Measurements from ENCODE around the gene MRI1. TPM values are rescaled to one million over a fixed set of nuclear protein-coding genes. Genes with fewer than 3 reads are reported as not detected.
A peak's percentile ranks its signal among the peaks of the same experiment; 100 is the strongest.

MRI1 gene
- polyA plus RNA-seq, 3 donors = 3.8 to 48.9 (median 4.4) TPM

DNA sequence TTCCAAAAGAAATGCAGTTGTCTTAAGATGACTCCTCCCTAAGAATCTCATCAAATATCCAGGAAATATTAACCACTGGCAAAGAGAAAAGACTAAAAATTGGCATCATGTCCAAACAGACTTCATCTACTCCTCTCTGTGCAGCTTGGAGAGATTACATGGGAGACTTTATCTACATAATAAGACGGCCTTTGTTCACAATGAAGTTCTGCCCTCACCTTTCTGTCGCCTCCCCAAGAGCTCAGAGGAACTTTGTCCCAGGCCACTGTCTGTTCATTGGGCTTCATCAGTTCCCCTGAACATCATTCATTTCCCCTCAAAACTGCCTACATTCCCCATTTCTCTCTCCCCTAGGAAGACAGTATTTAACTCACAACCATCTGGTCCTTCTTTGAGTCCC lies 22.4 kb upstream of the MRI1 start:
- H2AFZ ChIP-seq (ENCODE audit: insufficient read depth, low read depth, low read length, poor library complexity, severe bottlenecking) = no peak overlapping the region
- no peak overlapping the region for H3K4me2 ChIP-seq (replicated peaks; ENCODE audit: extremely low read depth, low read length, poor library complexity, severe bottlenecking)
- DNase-seq = no peak
- H3K27ac ChIP-seq (ENCODE audit: low read depth in 1 of 2, low read length in 2 of 2) = no peak overlapping the region
- no peaks in the 10 kb centered on the region for H3K9me3 ChIP-seq (replicated peaks in 1 of 2; ENCODE audit: control insufficient read depth in 1 of 2, insufficient read depth in 1 of 2, low read length in 2 of 2)
- intact Hi-C loops (cut with micrococcal nuclease) = no loop called here
- H4K20me1 ChIP-seq (ENCODE audit: insufficient read depth, low read length) = no peaks in the 10 kb centered on the region
- no peaks in the 10 kb centered on the region for H3K27me3 ChIP-seq (ENCODE audit: control insufficient read depth in 2 of 2, insufficient read depth in 2 of 2, low read length in 2 of 2)
- WGBS (ENCODE audit: insufficient coverage) = 92% methylated on average over 2 of the region's 2 CpGs
- no peaks in the 10 kb centered on the region for H3K79me2 ChIP-seq (ENCODE audit: insufficient read depth, low read length)
- H3K9ac ChIP-seq (ENCODE audit: insufficient read depth, low read length, poor library complexity, severe bottlenecking) = no peak overlapping the region
- TF ChIP-seq, protein P1, sequence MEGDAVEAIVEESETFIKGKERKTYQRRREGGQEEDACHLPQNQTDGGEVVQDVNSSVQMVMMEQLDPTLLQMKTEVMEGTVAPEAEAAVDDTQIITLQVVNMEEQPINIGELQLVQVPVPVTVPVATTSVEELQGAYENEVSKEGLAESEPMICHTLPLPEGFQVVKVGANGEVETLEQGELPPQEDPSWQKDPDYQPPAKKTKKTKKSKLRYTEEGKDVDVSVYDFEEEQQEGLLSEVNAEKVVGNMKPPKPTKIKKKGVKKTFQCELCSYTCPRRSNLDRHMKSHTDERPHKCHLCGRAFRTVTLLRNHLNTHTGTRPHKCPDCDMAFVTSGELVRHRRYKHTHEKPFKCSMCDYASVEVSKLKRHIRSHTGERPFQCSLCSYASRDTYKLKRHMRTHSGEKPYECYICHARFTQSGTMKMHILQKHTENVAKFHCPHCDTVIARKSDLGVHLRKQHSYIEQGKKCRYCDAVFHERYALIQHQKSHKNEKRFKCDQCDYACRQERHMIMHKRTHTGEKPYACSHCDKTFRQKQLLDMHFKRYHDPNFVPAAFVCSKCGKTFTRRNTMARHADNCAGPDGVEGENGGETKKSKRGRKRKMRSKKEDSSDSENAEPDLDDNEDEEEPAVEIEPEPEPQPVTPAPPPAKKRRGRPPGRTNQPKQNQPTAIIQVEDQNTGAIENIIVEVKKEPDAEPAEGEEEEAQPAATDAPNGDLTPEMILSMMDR (IDR thresholded peaks at IDR 0.05) = no peak
- no peak overlapping the region for H3K4me3 ChIP-seq (replicated peaks in 1 of 3; ENCODE audit: low read depth in 2 of 3, low read length in 3 of 3)
- Mint-ChIP-seq H3K4me3 (no peak overlapping the region), H3K27me3 (ENCODE audit: low read depth in 3 of 3) (peaks cover 0 to 4% (median 2%) of the 10 kb centered on the region in 3 donors), H3K36me3 (peaks cover 6 to 10% of the 10 kb centered on the region in 2 donors), H3K4me1 (peaks cover 3% of the 10 kb centered on the region), H3K9me3 (peaks cover 0 to 3% (median 0%) of the 10 kb centered on the region in 7 donors), H3K27ac (peak overlapping the region in 1 of 7 donors; percentile 20)
- H3K4me1 ChIP-seq (ENCODE audit: control insufficient read depth in 1 of 2, insufficient read depth in 2 of 2, low read length in 2 of 2) = no peaks in the 10 kb centered on the region
- no peaks in the 10 kb centered on the region for H3K36me3 ChIP-seq (replicated peaks in 1 of 2; ENCODE audit: control insufficient read depth in 1 of 2, insufficient read depth in 2 of 2, low read length in 2 of 2)

DNA sequence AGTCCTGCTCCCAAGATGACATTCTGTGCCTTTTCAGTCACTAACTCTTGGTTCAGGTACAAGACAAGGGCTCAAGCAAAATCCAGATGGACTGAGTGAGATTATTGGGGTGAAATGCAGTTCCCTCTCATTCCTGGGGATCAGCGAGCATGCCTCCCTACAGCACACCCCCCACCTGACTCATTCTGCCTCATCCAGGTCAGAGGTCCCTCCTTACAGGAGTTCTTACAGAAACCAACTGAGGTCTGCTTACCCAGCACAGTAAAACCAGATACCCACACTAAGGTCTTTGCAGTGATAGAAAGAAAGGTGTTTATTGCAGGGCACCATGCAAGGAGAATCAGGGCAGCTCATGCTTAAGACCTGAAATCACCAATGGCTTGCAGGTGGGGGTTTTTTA lies 21.6 kb upstream of the MRI1 start:
- peaks cover 0 to 4% (median 2%) of the 10 kb centered on the region in 7 donors for H3K9me3 Mint-ChIP-seq
- DNase-seq = no peak
- H3K4me1 Mint-ChIP-seq = peaks cover 3% of the 10 kb centered on the region
- Histone ChIP-seq H3K27me3 (ENCODE audit: control insufficient read depth in 2 of 2, insufficient read depth in 2 of 2, low read length in 2 of 2) (no peaks in the 10 kb centered on the region), H3K79me2 (ENCODE audit: insufficient read depth, low read length) (peaks cover 1% of the 10 kb centered on the region), H3K4me3 (replicated peaks in 1 of 3; ENCODE audit: low read depth in 2 of 3, low read length in 3 of 3) (no peak overlapping the region), H3K4me1 (ENCODE audit: control insufficient read depth in 1 of 2, insufficient read depth in 2 of 2, low read length in 2 of 2) (peaks cover 4 to 6% of the 10 kb centered on the region in 2 donors), H4K20me1 (ENCODE audit: insufficient read depth, low read length) (no peaks in the 10 kb centered on the region), H3K27ac (ENCODE audit: low read depth in 1 of 2, low read length in 2 of 2) (no peak overlapping the region), H3K9me3 (replicated peaks in 1 of 2; ENCODE audit: control insufficient read depth in 1 of 2, insufficient read depth in 1 of 2, low read length in 2 of 2) (peaks cover 0 to 3% of the 10 kb centered on the region in 2 donors), H3K36me3 (replicated peaks in 1 of 2; ENCODE audit: control insufficient read depth in 1 of 2, insufficient read depth in 2 of 2, low read length in 2 of 2) (no peaks in the 10 kb centered on the region), H2AFZ (ENCODE audit: insufficient read depth, low read depth, low read length, poor library complexity, severe bottlenecking) (no peak overlapping the region), H3K9ac (ENCODE audit: insufficient read depth, low read length, poor library complexity, severe bottlenecking) (no peak overlapping the region), H3K4me2 (replicated peaks; ENCODE audit: extremely low read depth, low read length, poor library complexity, severe bottlenecking) (no peak overlapping the region)
- H3K27ac Mint-ChIP-seq = peak overlapping the region in 1 of 7 donors; percentile 11
- peaks cover 0 to 4% (median 2%) of the 10 kb centered on the region in 3 donors for H3K27me3 Mint-ChIP-seq (ENCODE audit: low read depth in 3 of 3)
- TF ChIP-seq, protein P1 (IDR thresholded peaks at IDR 0.05) = no peak
- peaks cover 6 to 10% of the 10 kb centered on the region in 2 donors for H3K36me3 Mint-ChIP-seq
- WGBS (ENCODE audit: insufficient coverage) = no CpG with 5 or more reads among the region's 1 CpG
- intact Hi-C loops (cut with micrococcal nuclease) = no loop called here
- H3K4me3 Mint-ChIP-seq = no peak overlapping the region
